ENCODE data around the gene FAM199X.

Gene FAM199X

GRCh38 chrX:104165894-104166734, at the start of gene FAM199X:
Gene FAM199X (plus strand): TSS chrX:104166453. CDS start chrX:104166786, 333 bp downstream.
- peak; percentile 85 for DNase-seq

GRCh38 chrX:104117759-104118158, 48.5 kb upstream of the FAM199X start:
- no peak for DNase-seq

GRCh38 chrX:104118765-104119164, 47.5 kb upstream of the FAM199X start:
- DNase-seq = no peak

- no peak for DNase-seq
Observed at GRCh38 chrX:104122829-104123228, 43.4 kb upstream of the FAM199X start.

- DNase-seq = no peak
Observed at GRCh38 chrX:104126856-104127255, 39.4 kb upstream of the FAM199X start.

- DNase-seq = no peak
Observed at GRCh38 chrX:104130808-104131207, 35.4 kb upstream of the FAM199X start.

- no peak for DNase-seq
Observed at GRCh38 chrX:104134583-104135261, 31.5 kb upstream of the FAM199X start.

GRCh38 chrX:104135677-104136076, 30.6 kb upstream of the FAM199X start:
- DNase-seq = no peak

GRCh38 chrX:104136241-104137019, 29.8 kb upstream of the FAM199X start:
- peak; percentile 53 for DNase-seq

- DNase-seq = no peak
Observed at GRCh38 chrX:104137496-104137895, 28.8 kb upstream of the FAM199X start.

- no peak for DNase-seq
Observed at GRCh38 chrX:104141087-104141760, 25.0 kb upstream of the FAM199X start.

- no peak for DNase-seq
Observed at GRCh38 chrX:104151037-104151436, 15.2 kb upstream of the FAM199X start.

GRCh38 chrX:104156630-104157529, 9.4 kb upstream of the FAM199X start, which contains the start of gene SLC25A53:
Gene SLC25A53 (minus strand): TSS chrX:104157009. CDS start chrX:104105257, 51,752 bp downstream.
- DNase-seq = peak; percentile 75

- DNase-seq = no peak
Observed at GRCh38 chrX:104166735-104167436, 633 bp downstream of the FAM199X start.

GRCh38 chrX:104168127-104168526, 1.9 kb downstream of the FAM199X start:
- no peak for DNase-seq

GRCh38 chrX:104172121-104172520, 5.9 kb downstream of the FAM199X start:
- no peak for DNase-seq

GRCh38 chrX:104172788-104173187, 6.5 kb downstream of the FAM199X start:
- DNase-seq = no peak

GRCh38 chrX:104173841-104174240, 7.6 kb downstream of the FAM199X start:
- DNase-seq = no peak

- DNase-seq = no peak
Observed at GRCh38 chrX:104183685-104184084, 17.4 kb downstream of the FAM199X start.

GRCh38 chrX:104187931-104188330, 21.7 kb downstream of the FAM199X start:
- no peak for DNase-seq

GRCh38 chrX:104189837-104190236, 23.6 kb downstream of the FAM199X start:
- no peak for DNase-seq
